Upper lobe of right lung (tissue), 1 donor: Measurements from ENCODE around the gene CD164. TPM values are rescaled to one million over a fixed set of nuclear protein-coding genes. Genes with fewer than 3 reads are reported as not detected.

Experiments used
- ATAC-seq: fragments of 200-7000 bp; cut with Tn5 transposase; one replicate; pipeline ENCODE4 v1.9.1; 2020; ENCODE audit warnings: mild to moderate bottlenecking, moderate library complexity
- DNase-seq: peaks from one replicate; pipeline ENCODE4 v3.0.0-alpha.2; 2020
- H3K27ac ChIP-seq: fragments of 200-600 bp; one replicate; pipeline ENCODE4 v1.8.0; 2022
- H3K27me3 ChIP-seq: fragments of 200-600 bp; one replicate; pipeline ENCODE4 v1.8.0; 2022; ENCODE audit warnings: mild to moderate bottlenecking
- H3K36me3 ChIP-seq: fragments of 200-600 bp; one replicate; pipeline ENCODE4 v1.8.0; 2022
- H3K4me1 ChIP-seq: fragments of 200-600 bp; one replicate; pipeline ENCODE4 v1.8.0; 2022
- H3K4me3 ChIP-seq: fragments of 200-600 bp; one replicate; pipeline ENCODE4 v1.8.0; 2022; ENCODE audit warnings: mild to moderate bottlenecking
- H3K9me3 ChIP-seq: fragments of 200-600 bp; one replicate; pipeline ENCODE4 v1.8.0; 2022
- intact Hi-C: fragments of 100-400 bp; cut with DNase I; formaldehyde crosslinking; loops from one replicate; pipeline ENCODE4 v1.11.0; 2022
- total RNA-seq: library from RNA; stranded (reverse); fragmentation: NEBNext Ultra II Directional; extraction: Animal tissue kit (Norgen Biotek cat#: 25700); gene quantifications from one replicate; pipeline ENCODE4 v1.2.1, GENCODE V29; 2021
- TF ChIP-seq, protein P1 (sequence below): fragments of 200-600 bp; IDR thresholded peaks from one replicate; pipeline ENCODE4 v1.8.0; 2022; ENCODE audit warnings: antibody characterized with exemption
- donor health status: DM: no; HTN: yes; CAD: no; lungs with severe emphysema.

CD164 gene
- total RNA-seq, 1 donor from 2014 or later = 284 TPM

DNA sequence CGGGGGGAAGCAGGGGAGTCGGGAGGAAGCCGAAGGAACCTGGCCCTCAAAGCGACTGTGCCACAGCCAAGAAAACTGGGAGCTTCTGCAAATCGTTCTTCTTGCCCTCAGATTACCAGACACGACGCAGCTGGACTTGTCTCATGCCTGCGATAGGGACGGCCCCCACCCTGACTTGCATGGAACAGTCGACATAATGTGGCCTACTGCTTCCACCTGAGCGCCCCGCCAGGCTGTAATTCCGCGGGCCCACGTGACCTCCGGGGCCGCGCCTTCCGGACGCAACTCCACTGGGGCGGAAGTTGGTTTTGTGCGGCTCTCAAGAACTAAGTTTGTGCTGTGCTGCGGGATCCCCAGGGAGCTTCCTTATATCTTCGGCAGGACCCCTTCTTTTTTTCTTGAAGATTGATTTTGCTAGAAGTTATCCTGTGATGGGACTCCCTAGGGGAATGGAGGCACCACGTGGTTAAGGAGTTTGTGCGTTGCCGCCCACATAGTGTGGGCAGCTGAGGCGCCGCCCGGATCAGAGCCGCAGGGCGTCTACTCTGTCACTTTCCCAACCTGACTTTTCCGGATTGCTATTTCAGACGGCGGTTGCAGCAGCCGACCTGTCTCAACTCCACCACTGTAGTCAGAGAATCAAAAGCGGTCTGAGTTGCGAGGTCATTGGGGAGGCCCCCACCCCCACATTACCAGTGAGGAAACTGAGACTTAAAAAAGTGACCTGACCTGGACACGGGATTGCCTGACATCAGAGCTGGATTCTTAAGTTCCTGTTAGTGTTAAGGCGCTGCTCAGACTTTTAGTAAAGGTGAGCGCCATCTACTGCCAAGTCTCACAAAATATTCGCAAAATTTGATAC, 540 bp upstream of the CD164 start:
- H3K4me3 ChIP-seq = peak overlapping the region; percentile 93
- H3K27me3 ChIP-seq = no peaks in the 10 kb centered on the region
- intact Hi-C loops = loop anchor here (10.0 kb wide), 1 partner anchor 198 kb away; no protein-coding TSS in a partner anchor
- H3K4me1 ChIP-seq = peaks cover 48% of the 10 kb centered on the region
- TF ChIP-seq, protein P1, sequence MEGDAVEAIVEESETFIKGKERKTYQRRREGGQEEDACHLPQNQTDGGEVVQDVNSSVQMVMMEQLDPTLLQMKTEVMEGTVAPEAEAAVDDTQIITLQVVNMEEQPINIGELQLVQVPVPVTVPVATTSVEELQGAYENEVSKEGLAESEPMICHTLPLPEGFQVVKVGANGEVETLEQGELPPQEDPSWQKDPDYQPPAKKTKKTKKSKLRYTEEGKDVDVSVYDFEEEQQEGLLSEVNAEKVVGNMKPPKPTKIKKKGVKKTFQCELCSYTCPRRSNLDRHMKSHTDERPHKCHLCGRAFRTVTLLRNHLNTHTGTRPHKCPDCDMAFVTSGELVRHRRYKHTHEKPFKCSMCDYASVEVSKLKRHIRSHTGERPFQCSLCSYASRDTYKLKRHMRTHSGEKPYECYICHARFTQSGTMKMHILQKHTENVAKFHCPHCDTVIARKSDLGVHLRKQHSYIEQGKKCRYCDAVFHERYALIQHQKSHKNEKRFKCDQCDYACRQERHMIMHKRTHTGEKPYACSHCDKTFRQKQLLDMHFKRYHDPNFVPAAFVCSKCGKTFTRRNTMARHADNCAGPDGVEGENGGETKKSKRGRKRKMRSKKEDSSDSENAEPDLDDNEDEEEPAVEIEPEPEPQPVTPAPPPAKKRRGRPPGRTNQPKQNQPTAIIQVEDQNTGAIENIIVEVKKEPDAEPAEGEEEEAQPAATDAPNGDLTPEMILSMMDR = peak; percentile 52
- H3K9me3 ChIP-seq = no peaks in the 10 kb centered on the region
- H3K36me3 ChIP-seq = peaks cover 12% of the 10 kb centered on the region
- ATAC-seq = peak; percentile 89
- DNase-seq = peak; percentile 96
- peak overlapping the region; percentile 99 for H3K27ac ChIP-seq

DNA sequence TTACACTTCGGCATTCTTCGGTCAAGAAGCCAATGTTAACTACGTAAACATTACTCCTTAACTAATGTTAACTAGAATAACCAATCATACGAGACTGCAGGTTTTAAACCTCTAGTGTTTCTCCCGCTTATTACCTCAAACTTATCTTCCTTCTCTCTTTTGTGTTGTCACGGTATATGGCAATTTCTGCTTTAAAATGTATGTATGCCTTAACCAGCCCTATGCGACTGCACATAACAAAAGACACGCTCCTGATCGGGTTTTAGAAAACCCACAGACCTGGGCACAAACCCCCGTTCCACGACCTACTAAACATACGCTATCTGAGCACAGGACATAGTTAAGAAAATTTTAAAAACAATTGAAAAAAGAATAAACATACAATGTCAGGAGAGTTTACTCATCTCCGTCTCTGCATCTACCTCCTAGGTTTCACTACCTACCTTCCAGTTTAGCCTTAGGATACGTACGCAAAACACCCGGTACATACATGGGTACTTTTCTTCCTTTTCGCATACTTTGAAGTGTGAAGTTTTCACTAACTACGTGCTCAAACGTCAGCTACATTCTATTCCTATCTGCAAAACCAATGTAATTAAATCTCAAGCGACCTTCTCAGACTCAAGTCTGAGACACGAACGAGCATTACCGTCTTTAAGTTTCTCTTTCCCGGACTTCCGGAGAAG, 1.1 kb downstream of the CD164 start:
- intact Hi-C loops = loop anchor here (10.0 kb wide), 1 partner anchor 196 kb away; no protein-coding TSS in a partner anchor
- no peaks in the 10 kb centered on the region for H3K9me3 ChIP-seq
- peak overlapping the region; percentile 99 for H3K27ac ChIP-seq
- peaks cover 28% of the 10 kb centered on the region for H3K36me3 ChIP-seq
- H3K27me3 ChIP-seq = no peaks in the 10 kb centered on the region
- ATAC-seq (no peak), DNase-seq (no peak)
- H3K4me1 ChIP-seq = peaks cover 56% of the 10 kb centered on the region
- TF ChIP-seq, protein P1 = no peak
- peak overlapping the region; percentile 93 for H3K4me3 ChIP-seq

DNA sequence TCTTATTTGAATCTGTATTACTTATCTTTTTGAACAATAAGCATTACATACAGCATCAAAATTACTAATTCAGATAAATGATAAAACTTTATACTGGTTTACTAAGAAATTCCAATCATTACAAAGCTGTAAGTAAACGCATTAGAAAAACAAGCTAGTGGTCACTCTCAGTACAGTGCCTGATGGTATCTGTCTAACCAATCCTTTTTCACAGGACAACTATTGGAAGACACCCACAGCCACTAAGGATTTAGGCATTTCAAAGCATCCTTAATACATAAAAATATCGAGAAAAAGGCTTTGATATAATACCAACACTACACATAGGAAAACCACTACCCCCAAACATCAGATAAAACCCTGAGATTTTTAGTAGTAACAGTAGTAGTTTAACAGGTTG, 2.6 kb downstream of the CD164 start:
- intact Hi-C loops = loop anchor here (10.0 kb wide), 1 partner anchor 195 kb away; no protein-coding TSS in a partner anchor
- ATAC-seq = no peak
- no peak for DNase-seq
- TF ChIP-seq, protein P1 = no peak
- Histone ChIP-seq H3K27me3 (no peaks in the 10 kb centered on the region), H3K9me3 (no peaks in the 10 kb centered on the region), H3K4me3 (peak overlapping the region; percentile 93), H3K4me1 (peaks cover 51% of the 10 kb centered on the region), H3K27ac (no peak overlapping the region), H3K36me3 (peaks cover 43% of the 10 kb centered on the region)

DNA sequence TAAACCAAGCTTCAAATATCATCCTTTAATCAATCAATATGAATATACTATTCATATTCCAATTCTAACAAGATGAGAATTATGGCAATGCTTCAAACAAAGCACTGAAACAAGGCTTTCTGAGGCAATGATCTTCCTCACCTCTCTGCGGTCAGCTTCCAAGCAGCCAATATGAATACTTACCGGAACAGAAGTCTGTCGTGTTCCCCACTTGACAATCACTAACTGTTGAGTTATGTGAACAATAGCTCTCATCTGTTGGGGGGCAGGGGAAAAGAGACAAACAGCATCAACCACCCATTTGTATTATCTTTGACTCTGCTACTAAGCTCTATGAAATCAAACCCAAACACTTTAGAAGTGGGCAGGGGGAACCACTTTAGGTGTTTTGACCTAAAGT, 4.5 kb downstream of the CD164 start:
- DNase-seq (no peak), ATAC-seq (no peak)
- Histone ChIP-seq H3K36me3 (peaks cover 60% of the 10 kb centered on the region), H3K27me3 (no peaks in the 10 kb centered on the region), H3K9me3 (no peaks in the 10 kb centered on the region), H3K4me1 (peaks cover 48% of the 10 kb centered on the region), H3K4me3 (no peak overlapping the region), H3K27ac (no peak overlapping the region)
- TF ChIP-seq, protein P1 = no peak
- intact Hi-C loops = no loop called here

DNA sequence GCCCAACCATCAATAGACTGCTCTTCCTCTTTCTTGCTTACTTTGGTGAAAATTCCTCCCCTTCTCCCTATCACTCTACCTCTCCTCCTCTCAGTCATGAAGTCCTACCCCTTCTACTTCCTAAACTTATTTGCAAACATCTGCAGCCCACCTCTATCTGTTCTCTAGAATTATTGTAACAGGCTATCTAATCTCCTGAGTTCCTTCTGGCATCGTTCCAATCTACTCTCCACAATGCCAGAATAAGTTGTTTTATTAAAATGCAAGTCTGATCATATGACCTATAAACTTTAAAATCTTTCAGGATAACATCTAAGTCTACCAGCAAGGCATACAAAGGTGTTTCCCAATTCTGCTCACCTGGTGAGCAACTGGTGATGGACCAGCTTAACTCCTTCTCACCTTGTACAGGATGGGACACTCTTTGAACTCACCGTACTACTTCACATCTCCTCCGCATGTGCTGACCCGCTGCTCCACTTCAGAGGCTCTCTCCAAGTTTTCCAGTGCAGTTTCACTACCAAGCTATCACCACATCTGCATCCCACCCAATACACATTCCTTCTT, 7.9 kb downstream of the CD164 start:
- no peaks in the 10 kb centered on the region for H3K27me3 ChIP-seq

More for the DNA sequence above, 7.9 kb downstream of the CD164 start:
- ATAC-seq (no peak), DNase-seq (no peak)
- Histone ChIP-seq H3K4me1 (peaks cover 44% of the 10 kb centered on the region), H3K4me3 (no peak overlapping the region), H3K27ac (no peak overlapping the region), H3K36me3 (peaks cover 89% of the 10 kb centered on the region), H3K9me3 (no peaks in the 10 kb centered on the region)
- TF ChIP-seq, protein P1 = no peak
- intact Hi-C loops = no loop called here
